BJ (cell line): Measurements from ENCODE around the gene SREBF1. TPM values are rescaled to one million over a fixed set of nuclear protein-coding genes. Genes with fewer than 3 reads are reported as not detected.

Source experiments
- CTCF ChIA-PET: fragments of 350-600 bp; formaldehyde crosslinking; extraction: SDS; loops from one replicate; lab custom pipeline; 2021; ENCODE audit warnings: antibody characterized with exemption, inconsistent platforms; lab: Yijun Ruan, JAX
- POLR2A ChIA-PET: fragments of 300-600 bp; sonication (Branson Sonifier 250); formaldehyde crosslinking; extraction: SDS; loops from one replicate; lab custom pipeline; 2021; ENCODE audit warnings: antibody characterized with exemption; lab: Charles Lee
- DNase-seq: peaks from one replicate; pipeline ENCODE4 v3.0.0-alpha.2; 2011; ENCODE audit warnings: low read depth
- H3K27me3 ChIP-seq: 2 replicates; pipeline ENCODE4 v1.6.0; 2011; ENCODE audit warnings: low read length; ENCODE audit not compliant: control insufficient read depth, insufficient read depth
- H3K36me3 ChIP-seq: 2 replicates; pipeline ENCODE4 v1.5.1; 2011; ENCODE audit warnings: low read length; ENCODE audit not compliant: control insufficient read depth, insufficient read depth
- H3K4me3 ChIP-seq: 2 replicates; pipeline ENCODE4 v1.5.1; 2011; ENCODE audit warnings: low read depth, mild to moderate bottlenecking, control low read depth, low read length
- CTCF ChIP-seq: IDR thresholded peaks from 2 replicates; pipeline ENCODE4 v1.5.1; 2011; ENCODE audit warnings: low read depth, mild to moderate bottlenecking, control low read depth, inconsistent platforms, low read length, moderate library complexity; ENCODE audit not compliant: insufficient read depth
- polyA plus RNA-seq: library from polyadenylated mRNA; depleted of rRNA; stranded (reverse); fragments of >200 nt; gene quantifications from 2 replicates; pipeline ENCODE4 v1.2.3, GENCODE V29; 2011

Gene SREBF1
- polyA plus RNA-seq, 1 experiment: 27.7 TPM

DNA sequence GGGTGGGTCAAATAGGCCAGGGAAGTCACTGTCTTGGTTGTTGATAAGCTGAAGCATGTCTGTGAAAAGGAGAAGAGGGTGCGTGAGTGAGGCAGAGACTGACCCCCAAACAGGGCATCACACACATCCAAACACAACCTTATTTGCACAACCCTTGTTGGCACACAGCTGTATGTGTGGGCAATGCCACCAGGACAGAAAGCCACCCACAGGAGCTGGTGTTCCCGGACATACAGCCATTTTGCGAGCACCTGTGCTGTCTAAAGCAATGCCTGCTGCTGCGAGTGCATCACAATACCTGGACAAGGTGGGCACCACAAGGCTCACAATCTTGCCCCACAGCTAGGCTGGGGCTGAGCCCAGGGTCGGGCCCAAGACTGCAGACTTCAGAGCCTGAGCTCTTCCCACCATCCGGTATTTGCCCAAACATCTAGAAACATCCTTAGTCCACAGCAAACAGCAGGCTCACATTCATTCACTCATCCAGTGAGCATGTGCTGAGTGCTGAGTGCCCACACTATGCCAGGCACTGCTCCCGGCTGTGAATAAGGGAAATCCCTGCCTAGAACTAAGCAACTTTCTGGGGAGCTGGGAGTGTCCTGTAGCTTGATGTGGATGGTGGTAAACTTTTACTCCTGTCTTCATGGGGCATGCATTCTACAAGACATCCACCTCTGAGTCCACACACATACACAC is 16.2 kb downstream of the SREBF1 start:
- no peaks in the 10 kb centered on the region for H3K27me3 ChIP-seq
- no peak for DNase-seq
- TF ChIP-seq CTCF: no peak
- no peak overlapping the region for H3K4me3 ChIP-seq
- H3K36me3 ChIP-seq: peaks cover 32% of the 10 kb centered on the region
- ChIA-PET CTCF (interaction anchor here (0.6 to 1.9 kb wide), 3 partner anchors 9 to 65 kb away, joined by 3 to 13 read pairs (median 4); no protein-coding TSS in a partner anchor), POLR2A (no interaction called here)

DNA sequence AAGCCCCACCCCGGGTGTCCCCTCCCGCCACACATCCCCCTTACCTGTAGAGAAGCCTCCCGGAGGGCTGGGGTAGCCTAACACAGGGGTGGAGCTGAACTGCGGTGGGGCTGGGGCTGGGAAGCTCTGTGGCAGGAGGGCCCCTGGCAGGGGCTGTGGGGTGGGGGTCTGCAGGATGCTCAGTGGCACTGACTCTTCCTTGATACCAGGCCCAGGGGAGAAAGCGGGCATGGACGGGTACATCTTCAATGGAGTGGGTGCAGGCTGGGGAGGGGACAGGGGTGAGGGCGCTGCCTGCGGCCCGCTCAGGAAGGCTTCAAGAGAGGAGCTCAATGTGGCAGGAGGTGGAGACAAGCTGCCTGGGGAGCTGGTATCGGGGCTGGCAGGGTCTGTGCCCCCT is 16.7 kb downstream of the SREBF1 start:
- Histone ChIP-seq H3K27me3 (no peaks in the 10 kb centered on the region), H3K4me3 (no peak overlapping the region), H3K36me3 (peaks cover 32% of the 10 kb centered on the region)
- no peak for DNase-seq
- ChIA-PET POLR2A (no interaction called here), CTCF (interaction anchor here (0.6 to 1.9 kb wide), 3 partner anchors 8 to 65 kb away, joined by 3 to 13 read pairs (median 4); no protein-coding TSS in a partner anchor)
- TF ChIP-seq CTCF: no peak

GRCh38 chr17:17819561-17819995 is 17.2 kb downstream of the SREBF1 start:
- TF ChIP-seq CTCF: no peak
- Histone ChIP-seq H3K36me3 (peaks cover 36% of the 10 kb centered on the region), H3K4me3 (no peak overlapping the region), H3K27me3 (no peaks in the 10 kb centered on the region)
- peak; percentile 20 for DNase-seq
- POLR2A ChIA-PET: no interaction called here
- CTCF ChIA-PET: interaction anchor here (1.9 kb wide), 1 partner anchor 8 kb away, joined by 13 read pairs; no protein-coding TSS in a partner anchor

- H3K36me3 ChIP-seq: peaks cover 39% of the 10 kb centered on the region
- POLR2A ChIA-PET: no interaction called here
- no peaks in the 10 kb centered on the region for H3K27me3 ChIP-seq
- DNase-seq: no peak
- no peak for TF ChIP-seq CTCF
- no peak overlapping the region for H3K4me3 ChIP-seq
- CTCF ChIA-PET: no interaction called here
Measured at GRCh38 chr17:17819111-17819510, 17.7 kb downstream of the SREBF1 start.

GRCh38 chr17:17818088-17818526 is 18.7 kb downstream of the SREBF1 start:
- Histone ChIP-seq H3K36me3 (peaks cover 45% of the 10 kb centered on the region), H3K27me3 (no peaks in the 10 kb centered on the region), H3K4me3 (no peak overlapping the region)
- CTCF ChIA-PET: interaction anchor here (0.7 to 1.2 kb wide), 4 partner anchors 16 to 216 kb away, joined by 3 to 4 read pairs (median 3); no protein-coding TSS in a partner anchor
- no peak for TF ChIP-seq CTCF
- DNase-seq: no peak
- POLR2A ChIA-PET: no interaction called here
